Measurements from ENCODE around the gene PKNOX2.

DNA sequence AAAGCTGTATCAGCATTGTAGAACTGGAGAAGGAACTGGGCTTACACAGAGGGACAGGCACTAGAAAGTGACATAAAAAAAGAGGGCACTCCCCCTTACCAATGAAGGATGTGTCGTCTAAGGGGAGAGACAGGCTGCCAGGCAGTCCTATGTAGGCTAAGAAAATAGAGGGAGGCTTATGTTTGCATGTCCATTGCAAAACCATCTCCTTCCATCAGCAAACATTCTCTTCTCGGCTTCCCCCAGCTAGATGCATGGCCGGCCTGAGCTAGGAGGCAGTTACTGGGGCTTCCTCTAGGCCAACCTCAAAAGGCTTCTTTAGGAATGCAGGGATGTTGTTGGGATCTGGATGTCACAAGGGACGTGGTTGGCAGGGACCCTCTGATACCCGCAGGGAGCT is 139.1 kb downstream of the PKNOX2 start:
- TF ChIP-seq CTCF (IDR thresholded peaks at IDR 0.05) (no peak), POLR2A (IDR thresholded peaks at IDR 0.05) (no peak)

All from transverse colon (tissue), 3 donors.